K562 (cell line): ENCODE results near the gene MACROD2. TPM values are rescaled to one million over a fixed set of nuclear protein-coding genes. Genes with fewer than 3 reads are reported as not detected.

Experiments used
- ATAC-seq: fragments of 200-7000 bp; cut with Tn5 transposase; 3 replicates; pipeline ENCODE4 v1.9.1; 2020; ENCODE audit warnings: moderate library complexity
- BruUV-seq: library from RNA; stranded (reverse); fragments of 400-500 nt; replicated peaks from 2 replicates; lab custom pipeline; 2021; lab: Mats Ljungman, UMichigan
- CTCF ChIA-PET: fragments of 300-600 bp; formaldehyde crosslinking; extraction: SDS; loops from one replicate; lab custom pipeline; 2021; ENCODE audit warnings: low intra/inter-chr PET ratio; lab: Yijun Ruan, JAX
- POLR2A ChIA-PET: fragments of 300-600, 350-650 bp; sonication (Branson Sonifier 250); formaldehyde crosslinking; extraction: SDS; loops from one replicate; lab custom pipeline; 2021; ENCODE audit warnings: antibody characterized with exemption, inconsistent platforms; lab: Yijun Ruan, JAX
- DNase-seq, 4 experiments: peaks; one replicate each; pipeline versions ENCODE4 v3.0.0 to v3.0.0-alpha.2; 2011 to 2018; ENCODE audit warnings: low spot score in 3 of 4, mixed read lengths in 3 of 4; ENCODE audit errors: extremely low read depth in 1 of 4
- FAIRE-seq: peaks from 2 replicates; lab custom pipeline; 2011; peaks lifted over from hg19 to GRCh38; lab: Jason Lieb, UNC
- H2AFZ ChIP-seq: 2 replicates; pipeline ENCODE4 v1.6.0; 2011; ENCODE audit warnings: low read depth, low read length, control low read depth, inconsistent platforms
- H3K27ac ChIP-seq: fragments of 200-600 bp; 3 replicates; pipeline ENCODE4 v1.8.0; 2011; ENCODE audit warnings: low read depth, mild to moderate bottlenecking, control low read depth, inconsistent platforms, low read length, moderate library complexity, mixed read lengths; ENCODE audit errors: extremely low read depth
- H3K27me3 ChIP-seq, 2 experiments: fragments of 300-600 bp in 1 of 2; 2 replicates in 1 of 2; 3 replicates in 1 of 2; pipeline versions ENCODE4 v1.6.0 to v1.8.0; 2011; ENCODE audit warnings: inconsistent platforms in 2 of 2, low read length in 2 of 2, mild to moderate bottlenecking in 1 of 2, mixed read lengths in 1 of 2, moderate library complexity in 1 of 2; ENCODE audit not compliant: control insufficient read depth in 2 of 2, insufficient read depth in 2 of 2
- H3K36me3 ChIP-seq: fragments of 300-600 bp; 3 replicates; pipeline ENCODE4 v1.8.0; 2011; ENCODE audit warnings: mild to moderate bottlenecking, low read length, inconsistent platforms; ENCODE audit not compliant: control insufficient read depth, insufficient read depth
- H3K4me1 ChIP-seq, 2 experiments: fragments of 200-600 bp in 1 of 2; replicated peaks in 1 of 2; 2 replicates in 1 of 2; 3 replicates in 1 of 2; pipeline versions ENCODE4 v1.5.1 to v1.8.0; 2011; ENCODE audit warnings: inconsistent platforms in 2 of 2, low read length in 2 of 2, mild to moderate bottlenecking in 1 of 2, mixed read lengths in 1 of 2, moderate library complexity in 1 of 2; ENCODE audit not compliant: control insufficient read depth in 2 of 2, insufficient read depth in 2 of 2
- H3K4me2 ChIP-seq: 2 replicates; pipeline ENCODE4 v1.6.1; 2011; ENCODE audit warnings: low read length, control low read depth, inconsistent platforms, mixed read lengths; ENCODE audit not compliant: insufficient read depth
- H3K4me3 ChIP-seq: fragments of 200-600 bp; sonication (generic), shearing (Covaris generic); 2 replicates; pipeline ENCODE4 v1.5.1; 2016; ENCODE audit warnings: control low read depth, inconsistent platforms
- H3K79me2 ChIP-seq: fragments of 200-600 bp; 3 replicates; pipeline ENCODE4 v1.8.0; 2011; ENCODE audit warnings: low read length, inconsistent platforms; ENCODE audit not compliant: control insufficient read depth, insufficient read depth
- H3K9ac ChIP-seq, 2 experiments: 2 replicates each; pipeline versions ENCODE4 v1.6.0 to v1.6.1; 2011; ENCODE audit warnings: low read depth in 2 of 2, low read length in 2 of 2, control low read depth in 1 of 2, inconsistent platforms in 1 of 2, mild to moderate bottlenecking in 1 of 2, mixed read lengths in 1 of 2; ENCODE audit not compliant: insufficient read depth in 1 of 2
- H3K9me1 ChIP-seq: one replicate; pipeline ENCODE4 v1.6.0; 2011; ENCODE audit warnings: inconsistent platforms, mild to moderate bottlenecking, low read length, moderate library complexity; ENCODE audit not compliant: control insufficient read depth, insufficient read depth
- H3K9me3 ChIP-seq: replicated peaks from 2 replicates; pipeline ENCODE4 v1.5.1; 2011; ENCODE audit warnings: low read depth, low read length, inconsistent platforms; ENCODE audit not compliant: control insufficient read depth, insufficient read depth
- H4K20me1 ChIP-seq: replicated peaks from 2 replicates; pipeline ENCODE4 v1.6.1; 2011; ENCODE audit warnings: low read length, inconsistent platforms, mixed read lengths; ENCODE audit not compliant: control insufficient read depth, insufficient read depth
- CBFA2T2 ChIP-seq: fragments of 450-650 bp; conservative IDR thresholded peaks from 2 replicates; pipeline ENCODE4 v1.6.1; 2017; ENCODE audit warnings: mild to moderate bottlenecking
- CHCHD3 ChIP-seq: fragments of 250-450 bp; sonication (Bioruptor Pico); IDR thresholded peaks from 2 replicates; pipeline ENCODE4 v2.1.2; 2022; ENCODE audit warnings: mild to moderate bottlenecking
- FOXJ2 ChIP-seq: fragments of 200-800 bp; sonication (Bioruptor generic); IDR thresholded peaks from 2 replicates; pipeline ENCODE4 v1.6.1; 2016; ENCODE audit warnings: missing genetic modification characterization, missing compliant biosample characterization
- KAT7 ChIP-seq: sonication (generic); formaldehyde crosslinking; IDR thresholded peaks from 2 replicates; pipeline ENCODE4 v1.8.0; 2022; ENCODE audit warnings: missing genetic modification reagents, mild to moderate bottlenecking, borderline replicate concordance
- KAT8 ChIP-seq: fragments of 450-650 bp; IDR thresholded peaks from 2 replicates; pipeline ENCODE4 v1.6.1; 2016; ENCODE audit warnings: low read depth, mild to moderate bottlenecking
- KLF13 ChIP-seq: fragments of 450-650 bp; IDR thresholded peaks from 2 replicates; pipeline ENCODE4 v1.6.1; 2016; ENCODE audit warnings: missing genetic modification characterization, low read depth, mild to moderate bottlenecking, missing compliant biosample characterization, moderate library complexity, borderline replicate concordance
- NR4A1 ChIP-seq, 2 experiments: fragments of 250-450 bp in 1 of 2; fragments of 450-650 bp in 1 of 2; sonication (Bioruptor Pico) in 1 of 2; IDR thresholded peaks; 2 replicates each; pipeline versions ENCODE4 v1.4.0 to v1.6.1; 2016 to 2020; ENCODE audit warnings: mild to moderate bottlenecking in 2 of 2, missing compliant biosample characterization in 1 of 2, missing genetic modification characterization in 1 of 2, moderate library complexity in 1 of 2
- RUNX1 ChIP-seq: sonication (generic); IDR thresholded peaks from 2 replicates; pipeline ENCODE4 v1.6.1; 2016; ENCODE audit warnings: antibody characterized with exemption, low read depth
- SPI1 ChIP-seq: IDR thresholded peaks from 2 replicates; pipeline ENCODE4 v1.6.1; 2011; ENCODE audit warnings: low read depth, low read length, control low read depth, borderline replicate concordance
- TAF1 ChIP-seq: IDR thresholded peaks from 2 replicates; pipeline ENCODE4 v1.6.1; 2011; ENCODE audit warnings: mild to moderate bottlenecking, low read length, moderate library complexity; ENCODE audit not compliant: insufficient read depth, control insufficient read depth, severe bottlenecking; ENCODE audit errors: extremely low read depth
- ZNF274 ChIP-seq: IDR thresholded peaks from 2 replicates; pipeline ENCODE4 v1.6.1; 2011; ENCODE audit warnings: low read depth, mild to moderate bottlenecking, low read length, moderate library complexity, borderline replicate concordance
- WGBS: fragments of 100-300 bp; shearing (Covaris generic); methylation state at CpG from one replicate; pipeline ENCODE4 v1.1.6; 2016; ENCODE audit warnings: low coverage, mixed read lengths; ENCODE audit not compliant: insufficient coverage; ENCODE audit errors: missing lambda C conversion rate; 5-methylcytosine and 5-hydroxymethylcytosine counted together
- in situ Hi-C: fragments of 300-500 bp; cut with MboI; formaldehyde crosslinking; loops from 4 replicates; pipeline ENCODE4 v1.15.0; 2018; ENCODE audit warnings: inconsistent platforms, mixed read lengths
- intact Hi-C: fragments of 100-400 bp; cut with micrococcal nuclease; formaldehyde crosslinking; loops from 2 replicates; pipeline ENCODE4 v1.14.2; 2022
- polyA plus RNA-seq, 8 experiments: library from polyadenylated mRNA; depleted of rRNA in 4 of 8; stranded (reverse) in 5 of 8; unstranded in 3 of 8; fragments of >200 nt; fragmentation: Nextera tagmentation in 2 of 8; fragmentation: Illumina TruSeq in 1 of 8; extraction: Ambion mirVana in 2 of 8; extraction: Trizol in 1 of 8; gene quantifications; 2 replicates each; pipeline versions ENCODE4 v1.2.1 to v1.2.3, GENCODE V29; 2011 to 2014; ENCODE audit warnings: inconsistent platforms in 1 of 8, missing spikeins in 1 of 8
- total RNA-seq, 7 experiments: library from RNA; depleted of rRNA in 6 of 7; stranded (reverse); fragments of >200 nt in 6 of 7; fragmentation: Illumina TruSeq in 2 of 7; extraction: Trizol in 2 of 7; gene quantifications; 2 replicates each; pipeline versions ENCODE4 v1.2.1 to v1.2.3, GENCODE V29; 2011 to 2021; ENCODE audit warnings: low replicate concordance in 1 of 7
- TF ChIP-seq, protein P1 (sequence below), 2 experiments: IDR thresholded peaks; 2 replicates each; pipeline ENCODE4 v1.6.1; 2012; ENCODE audit warnings: improper control_type of control experiment in 2 of 2, low read depth in 2 of 2, low read length in 2 of 2, borderline replicate concordance in 1 of 2

Gene MACROD2
- total and polyA plus RNA-seq, 9 of the 15 experiments (the other 6 are each of a cell fraction or from before 2014, with no cell fraction given), result not detected

- CTCF ChIA-PET, result no interaction called here
- no peak for FAIRE-seq
- no peak for DNase-seq
These were observed 1117.9 kb downstream of the MACROD2 start for GRCh38 chr20:15113144-15113773.

More at GRCh38 chr20:15113144-15113773, 1117.9 kb downstream of the MACROD2 start:
- in situ Hi-C loops (no loop called here), intact Hi-C loops (no loop called here)
- Histone ChIP-seq H3K27me3 (no peaks in the 10 kb centered on the region), H3K9me1 (no peaks in the 10 kb centered on the region), H3K36me3 (no peaks in the 10 kb centered on the region), H3K4me3 (no peak overlapping the region), H3K9me3 (no peaks in the 10 kb centered on the region), H3K9ac (no peak overlapping the region), H3K79me2 (no peaks in the 10 kb centered on the region), H3K4me1 (no peaks in the 10 kb centered on the region), H3K27ac (no peak overlapping the region), H3K4me2 (no peak overlapping the region), H2AFZ (no peak overlapping the region), H4K20me1 (no peaks in the 10 kb centered on the region)
- POLR2A ChIA-PET, result no interaction called here
- TF ChIP-seq ZNF274 (no peak), CBFA2T2 (no peak), KAT7 (no peak), KAT8 (no peak), SPI1 (no peak), RUNX1 (no peak), NR4A1 (CRISPR knock-in tag; IDR thresholded peaks at IDR 0.05) (no peak), NR4A1 (tag; IDR thresholded peaks at IDR 0.05) (no peak), FOXJ2 (tag) (no peak), TAF1 (no peak), CHCHD3 (no peak), KLF13 (tag) (no peak)
- TF ChIP-seq, protein P1, sequence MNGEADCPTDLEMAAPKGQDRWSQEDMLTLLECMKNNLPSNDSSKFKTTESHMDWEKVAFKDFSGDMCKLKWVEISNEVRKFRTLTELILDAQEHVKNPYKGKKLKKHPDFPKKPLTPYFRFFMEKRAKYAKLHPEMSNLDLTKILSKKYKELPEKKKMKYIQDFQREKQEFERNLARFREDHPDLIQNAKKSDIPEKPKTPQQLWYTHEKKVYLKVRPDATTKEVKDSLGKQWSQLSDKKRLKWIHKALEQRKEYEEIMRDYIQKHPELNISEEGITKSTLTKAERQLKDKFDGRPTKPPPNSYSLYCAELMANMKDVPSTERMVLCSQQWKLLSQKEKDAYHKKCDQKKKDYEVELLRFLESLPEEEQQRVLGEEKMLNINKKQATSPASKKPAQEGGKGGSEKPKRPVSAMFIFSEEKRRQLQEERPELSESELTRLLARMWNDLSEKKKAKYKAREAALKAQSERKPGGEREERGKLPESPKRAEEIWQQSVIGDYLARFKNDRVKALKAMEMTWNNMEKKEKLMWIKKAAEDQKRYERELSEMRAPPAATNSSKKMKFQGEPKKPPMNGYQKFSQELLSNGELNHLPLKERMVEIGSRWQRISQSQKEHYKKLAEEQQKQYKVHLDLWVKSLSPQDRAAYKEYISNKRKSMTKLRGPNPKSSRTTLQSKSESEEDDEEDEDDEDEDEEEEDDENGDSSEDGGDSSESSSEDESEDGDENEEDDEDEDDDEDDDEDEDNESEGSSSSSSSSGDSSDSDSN (IDR thresholded peaks at IDR 0.05; ENCODE audit: borderline replicate concordance in 1 of 2, low read depth in 2 of 2, low read length in 2 of 2), result no peak
- no TSS peak for BruUV-seq
- WGBS, result 0% methylated on average over 1 of the region's 1 CpG
- no peak for ATAC-seq
